WTC11 (cell line): Measurements from ENCODE around the gene MTFR2. TPM values are rescaled to one million over a fixed set of nuclear protein-coding genes. Genes with fewer than 3 reads are reported as not detected.

Experiments
- ATAC-seq: fragments of 200-7000 bp; cut with Tn5 transposase; 2 replicates; pipeline ENCODE4 v1.10.0; 2021; ENCODE audit warnings: mild to moderate bottlenecking, moderate library complexity
- CTCF ChIA-PET: fragments of 300-600 bp; sonication (Branson Sonifier 250); formaldehyde crosslinking; loops from one replicate; lab custom pipeline; 2021; ENCODE audit warnings: antibody characterized with exemption; lab: Charles Lee
- POLR2A ChIA-PET: fragments of 350-600 bp; sonication (Branson Sonifier 250); formaldehyde crosslinking; loops from one replicate; lab custom pipeline; 2021; ENCODE audit warnings: antibody characterized with exemption; lab: Charles Lee
- DNase-seq: peaks from one replicate; pipeline ENCODE4 v3.0.0; 2021; ENCODE audit warnings: low spot score
- H3K27ac Mint-ChIP-seq: 2 replicates; pipeline ENCODE4 v1.8.0; 2021; ENCODE audit warnings: mixed read lengths
- H3K27me3 Mint-ChIP-seq: 2 replicates; pipeline ENCODE4 v1.8.0; 2021; ENCODE audit warnings: low read depth, mild to moderate bottlenecking, moderate library complexity, mixed read lengths
- H3K36me3 Mint-ChIP-seq: 2 replicates; pipeline ENCODE4 v1.8.0; 2021; ENCODE audit warnings: mixed read lengths
- H3K4me1 Mint-ChIP-seq: 2 replicates; pipeline ENCODE4 v1.8.0; 2022; ENCODE audit warnings: mixed read lengths
- H3K4me3 Mint-ChIP-seq: 2 replicates; pipeline ENCODE4 v1.8.0; 2021; ENCODE audit warnings: mild to moderate bottlenecking, moderate library complexity, mixed read lengths
- H3K9me3 Mint-ChIP-seq: 2 replicates; pipeline ENCODE4 v1.8.0; 2021; ENCODE audit warnings: mixed read lengths
- CREM ChIP-seq: sonication (generic); formaldehyde crosslinking; IDR thresholded peaks from 2 replicates; pipeline ENCODE4 v1.8.1; 2022; ENCODE audit warnings: mild to moderate bottlenecking, missing genetic modification reagents, moderate library complexity
- FOXP1 ChIP-seq: sonication (generic); formaldehyde crosslinking; IDR thresholded peaks from 2 replicates; pipeline ENCODE4 v1.8.0; 2022; ENCODE audit warnings: missing genetic modification reagents, mild to moderate bottlenecking, moderate library complexity, borderline replicate concordance
- TEAD4 ChIP-seq: sonication (generic); formaldehyde crosslinking; IDR thresholded peaks from 2 replicates; pipeline ENCODE4 v1.8.0; 2022; ENCODE audit warnings: mild to moderate bottlenecking, missing genetic modification reagents
- ZNF121 ChIP-seq: sonication (generic); formaldehyde crosslinking; IDR thresholded peaks from 2 replicates; pipeline ENCODE4 v1.8.0; 2023; ENCODE audit warnings: missing genetic modification reagents
- ZNF423 ChIP-seq: fragments of 250-450 bp; sonication (Bioruptor Pico); IDR thresholded peaks from 2 replicates; pipeline ENCODE4 v2.1.2; 2022; ENCODE audit warnings: mild to moderate bottlenecking, moderate library complexity
- ZNF671 ChIP-seq: fragments of 250-450 bp; sonication (Bioruptor Pico); IDR thresholded peaks from 2 replicates; pipeline ENCODE4 v1.8.0; 2021; ENCODE audit warnings: mild to moderate bottlenecking
- total RNA-seq: library from RNA; stranded (reverse); gene quantifications from 3 replicates; pipeline ENCODE4 v1.2.3, GENCODE V29; 2021
- TF ChIP-seq, protein P1 (sequence below): sonication (generic); formaldehyde crosslinking; IDR thresholded peaks from 2 replicates; pipeline ENCODE4 v1.8.0; 2022; ENCODE audit warnings: mild to moderate bottlenecking, missing genetic modification reagents
- TF ChIP-seq, protein P2 (sequence below): sonication (generic); formaldehyde crosslinking; IDR thresholded peaks from 2 replicates; pipeline ENCODE4 v1.8.0; 2023; ENCODE audit warnings: missing genetic modification reagents, mild to moderate bottlenecking, borderline replicate concordance
- TF ChIP-seq, protein P3 (sequence below): sonication (generic); formaldehyde crosslinking; IDR thresholded peaks from 2 replicates; pipeline ENCODE4 v1.8.1; 2023; ENCODE audit warnings: mild to moderate bottlenecking, missing genetic modification reagents, moderate library complexity
- TF ChIP-seq, protein P4 (sequence below): sonication (generic); formaldehyde crosslinking; IDR thresholded peaks from 2 replicates; pipeline ENCODE4 v1.8.1; 2022; ENCODE audit warnings: missing genetic modification reagents, borderline replicate concordance
- TF ChIP-seq, protein P5 (sequence below): sonication (generic); formaldehyde crosslinking; IDR thresholded peaks from 2 replicates; pipeline ENCODE4 v1.8.1; 2023; ENCODE audit warnings: mild to moderate bottlenecking, missing genetic modification reagents
- TF ChIP-seq, protein P6 (sequence below): sonication (generic); formaldehyde crosslinking; IDR thresholded peaks from 2 replicates; pipeline ENCODE4 v1.8.1; 2023; ENCODE audit warnings: mild to moderate bottlenecking, missing genetic modification reagents
- TF ChIP-seq, protein P7 (sequence below): fragments of 200-600 bp; IDR thresholded peaks from 2 replicates; pipeline ENCODE4 v1.8.0; 2022; ENCODE audit warnings: antibody characterized with exemption

MTFR2 gene
- total RNA-seq, 1 experiment from 2014 or later: 8.5 TPM

DNA sequence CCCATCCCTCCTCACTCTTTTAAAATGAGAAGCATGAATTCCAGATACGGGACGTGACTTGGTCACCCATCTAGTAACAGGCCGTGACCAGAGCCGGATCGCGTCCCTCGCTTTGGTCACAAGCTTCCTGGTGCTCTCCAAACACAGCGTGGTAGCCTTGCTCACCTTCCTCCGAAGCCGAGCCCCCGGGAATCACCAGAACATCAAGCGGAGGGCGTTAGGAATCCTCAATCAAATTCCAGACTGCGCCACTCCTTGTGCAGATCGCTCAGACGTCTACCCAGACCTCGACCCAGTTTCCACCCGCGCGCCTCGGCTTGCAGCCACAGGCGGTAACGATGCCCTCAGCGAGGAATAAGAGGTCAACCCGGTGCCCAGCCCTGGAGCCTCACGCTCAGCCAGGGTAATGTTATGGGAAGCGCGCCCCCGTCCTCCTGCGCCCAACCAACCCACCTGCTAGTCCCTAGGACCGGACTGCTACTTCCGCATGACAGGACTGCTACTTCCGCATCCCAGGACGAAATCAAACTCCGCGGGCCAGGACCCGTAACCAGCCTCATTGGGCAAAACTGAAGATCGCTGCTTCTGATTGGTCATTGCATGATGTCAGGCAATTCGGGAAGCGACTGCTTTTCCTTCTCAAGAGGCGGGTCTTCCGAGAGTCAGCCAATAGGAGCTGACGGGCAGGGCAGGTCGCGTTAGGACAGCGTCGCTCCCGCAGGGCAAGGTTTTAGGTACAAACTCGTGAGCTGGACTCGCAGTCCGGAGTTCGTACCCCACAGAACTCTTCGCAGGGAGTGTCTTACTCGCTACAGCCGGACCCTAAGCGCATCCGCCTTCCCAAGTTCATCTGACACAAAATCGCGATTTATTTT lies at the start of gene MTFR2 (continued):
- TF ChIP-seq ZNF121 (CRISPR knock-in tag) (peak; percentile 100), ZNF671 (CRISPR knock-in tag) (peak; percentile 42; the same call in 1 of the 2 replicates), CREM (CRISPR knock-in tag) (peak; percentile 81), ZNF423 (CRISPR knock-in tag) (no peak)
- TF ChIP-seq, protein P1, sequence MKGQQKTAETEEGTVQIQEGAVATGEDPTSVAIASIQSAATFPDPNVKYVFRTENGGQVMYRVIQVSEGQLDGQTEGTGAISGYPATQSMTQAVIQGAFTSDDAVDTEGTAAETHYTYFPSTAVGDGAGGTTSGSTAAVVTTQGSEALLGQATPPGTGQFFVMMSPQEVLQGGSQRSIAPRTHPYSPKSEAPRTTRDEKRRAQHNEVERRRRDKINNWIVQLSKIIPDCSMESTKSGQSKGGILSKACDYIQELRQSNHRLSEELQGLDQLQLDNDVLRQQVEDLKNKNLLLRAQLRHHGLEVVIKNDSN (CRISPR knock-in tag): no peak
- TF ChIP-seq, protein P2, sequence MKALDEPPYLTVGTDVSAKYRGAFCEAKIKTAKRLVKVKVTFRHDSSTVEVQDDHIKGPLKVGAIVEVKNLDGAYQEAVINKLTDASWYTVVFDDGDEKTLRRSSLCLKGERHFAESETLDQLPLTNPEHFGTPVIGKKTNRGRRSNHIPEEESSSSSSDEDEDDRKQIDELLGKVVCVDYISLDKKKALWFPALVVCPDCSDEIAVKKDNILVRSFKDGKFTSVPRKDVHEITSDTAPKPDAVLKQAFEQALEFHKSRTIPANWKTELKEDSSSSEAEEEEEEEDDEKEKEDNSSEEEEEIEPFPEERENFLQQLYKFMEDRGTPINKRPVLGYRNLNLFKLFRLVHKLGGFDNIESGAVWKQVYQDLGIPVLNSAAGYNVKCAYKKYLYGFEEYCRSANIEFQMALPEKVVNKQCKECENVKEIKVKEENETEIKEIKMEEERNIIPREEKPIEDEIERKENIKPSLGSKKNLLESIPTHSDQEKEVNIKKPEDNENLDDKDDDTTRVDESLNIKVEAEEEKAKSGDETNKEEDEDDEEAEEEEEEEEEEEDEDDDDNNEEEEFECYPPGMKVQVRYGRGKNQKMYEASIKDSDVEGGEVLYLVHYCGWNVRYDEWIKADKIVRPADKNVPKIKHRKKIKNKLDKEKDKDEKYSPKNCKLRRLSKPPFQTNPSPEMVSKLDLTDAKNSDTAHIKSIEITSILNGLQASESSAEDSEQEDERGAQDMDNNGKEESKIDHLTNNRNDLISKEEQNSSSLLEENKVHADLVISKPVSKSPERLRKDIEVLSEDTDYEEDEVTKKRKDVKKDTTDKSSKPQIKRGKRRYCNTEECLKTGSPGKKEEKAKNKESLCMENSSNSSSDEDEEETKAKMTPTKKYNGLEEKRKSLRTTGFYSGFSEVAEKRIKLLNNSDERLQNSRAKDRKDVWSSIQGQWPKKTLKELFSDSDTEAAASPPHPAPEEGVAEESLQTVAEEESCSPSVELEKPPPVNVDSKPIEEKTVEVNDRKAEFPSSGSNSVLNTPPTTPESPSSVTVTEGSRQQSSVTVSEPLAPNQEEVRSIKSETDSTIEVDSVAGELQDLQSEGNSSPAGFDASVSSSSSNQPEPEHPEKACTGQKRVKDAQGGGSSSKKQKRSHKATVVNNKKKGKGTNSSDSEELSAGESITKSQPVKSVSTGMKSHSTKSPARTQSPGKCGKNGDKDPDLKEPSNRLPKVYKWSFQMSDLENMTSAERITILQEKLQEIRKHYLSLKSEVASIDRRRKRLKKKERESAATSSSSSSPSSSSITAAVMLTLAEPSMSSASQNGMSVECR (CRISPR knock-in tag): peak; percentile 76; the same call in 1 of the 2 replicates
- TF ChIP-seq, all 79 proteins: peak for 18

DNA sequence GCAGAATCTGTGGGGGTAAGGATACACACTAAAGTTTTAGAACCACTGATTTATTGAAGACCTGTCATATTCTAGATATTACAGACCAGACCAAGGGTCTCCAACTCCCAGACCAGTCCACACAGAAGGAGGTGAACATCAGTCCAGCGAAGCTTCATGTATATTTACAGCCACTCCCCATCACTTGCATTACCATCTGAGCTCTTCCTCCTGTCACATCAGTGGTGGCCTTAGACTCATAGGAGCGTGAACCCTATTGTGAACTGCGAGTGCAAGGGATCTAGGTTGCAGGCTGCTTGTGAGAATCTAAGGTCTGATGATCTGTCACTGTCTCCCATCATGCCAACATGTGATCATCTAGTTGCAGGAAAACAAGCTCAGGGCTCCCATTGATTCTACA lies 44.5 kb upstream of the MTFR2 start:
- H3K36me3 Mint-ChIP-seq: no peaks in the 10 kb centered on the region
- DNase-seq (no peak), ATAC-seq (no peak)
- peaks cover 11% of the 10 kb centered on the region for H3K4me1 Mint-ChIP-seq
- H3K27me3 Mint-ChIP-seq: no peaks in the 10 kb centered on the region; the same call in 1 of the 2 replicates
- ChIA-PET POLR2A (no interaction called here), CTCF (no interaction called here)
- no peak overlapping the region for H3K4me3 Mint-ChIP-seq
- TF ChIP-seq, protein P3, sequence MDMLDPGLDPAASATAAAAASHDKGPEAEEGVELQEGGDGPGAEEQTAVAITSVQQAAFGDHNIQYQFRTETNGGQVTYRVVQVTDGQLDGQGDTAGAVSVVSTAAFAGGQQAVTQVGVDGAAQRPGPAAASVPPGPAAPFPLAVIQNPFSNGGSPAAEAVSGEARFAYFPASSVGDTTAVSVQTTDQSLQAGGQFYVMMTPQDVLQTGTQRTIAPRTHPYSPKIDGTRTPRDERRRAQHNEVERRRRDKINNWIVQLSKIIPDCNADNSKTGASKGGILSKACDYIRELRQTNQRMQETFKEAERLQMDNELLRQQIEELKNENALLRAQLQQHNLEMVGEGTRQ (CRISPR knock-in tag): no peak
- TF ChIP-seq, protein P4, sequence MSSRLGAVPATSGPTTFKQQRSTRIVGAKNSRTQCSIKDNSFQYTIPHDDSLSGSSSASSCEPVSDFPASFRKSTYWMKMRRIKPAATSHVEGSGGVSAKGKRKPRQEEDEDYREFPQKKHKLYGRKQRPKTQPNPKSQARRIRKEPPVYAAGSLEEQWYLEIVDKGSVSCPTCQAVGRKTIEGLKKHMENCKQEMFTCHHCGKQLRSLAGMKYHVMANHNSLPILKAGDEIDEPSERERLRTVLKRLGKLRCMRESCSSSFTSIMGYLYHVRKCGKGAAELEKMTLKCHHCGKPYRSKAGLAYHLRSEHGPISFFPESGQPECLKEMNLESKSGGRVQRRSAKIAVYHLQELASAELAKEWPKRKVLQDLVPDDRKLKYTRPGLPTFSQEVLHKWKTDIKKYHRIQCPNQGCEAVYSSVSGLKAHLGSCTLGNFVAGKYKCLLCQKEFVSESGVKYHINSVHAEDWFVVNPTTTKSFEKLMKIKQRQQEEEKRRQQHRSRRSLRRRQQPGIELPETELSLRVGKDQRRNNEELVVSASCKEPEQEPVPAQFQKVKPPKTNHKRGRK (CRISPR knock-in tag): no peak
- TF ChIP-seq, protein P5, sequence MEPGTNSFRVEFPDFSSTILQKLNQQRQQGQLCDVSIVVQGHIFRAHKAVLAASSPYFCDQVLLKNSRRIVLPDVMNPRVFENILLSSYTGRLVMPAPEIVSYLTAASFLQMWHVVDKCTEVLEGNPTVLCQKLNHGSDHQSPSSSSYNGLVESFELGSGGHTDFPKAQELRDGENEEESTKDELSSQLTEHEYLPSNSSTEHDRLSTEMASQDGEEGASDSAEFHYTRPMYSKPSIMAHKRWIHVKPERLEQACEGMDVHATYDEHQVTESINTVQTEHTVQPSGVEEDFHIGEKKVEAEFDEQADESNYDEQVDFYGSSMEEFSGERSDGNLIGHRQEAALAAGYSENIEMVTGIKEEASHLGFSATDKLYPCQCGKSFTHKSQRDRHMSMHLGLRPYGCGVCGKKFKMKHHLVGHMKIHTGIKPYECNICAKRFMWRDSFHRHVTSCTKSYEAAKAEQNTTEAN (CRISPR knock-in tag): no peak
- H3K27ac Mint-ChIP-seq: no peak overlapping the region
- H3K9me3 Mint-ChIP-seq: no peaks in the 10 kb centered on the region

DNA sequence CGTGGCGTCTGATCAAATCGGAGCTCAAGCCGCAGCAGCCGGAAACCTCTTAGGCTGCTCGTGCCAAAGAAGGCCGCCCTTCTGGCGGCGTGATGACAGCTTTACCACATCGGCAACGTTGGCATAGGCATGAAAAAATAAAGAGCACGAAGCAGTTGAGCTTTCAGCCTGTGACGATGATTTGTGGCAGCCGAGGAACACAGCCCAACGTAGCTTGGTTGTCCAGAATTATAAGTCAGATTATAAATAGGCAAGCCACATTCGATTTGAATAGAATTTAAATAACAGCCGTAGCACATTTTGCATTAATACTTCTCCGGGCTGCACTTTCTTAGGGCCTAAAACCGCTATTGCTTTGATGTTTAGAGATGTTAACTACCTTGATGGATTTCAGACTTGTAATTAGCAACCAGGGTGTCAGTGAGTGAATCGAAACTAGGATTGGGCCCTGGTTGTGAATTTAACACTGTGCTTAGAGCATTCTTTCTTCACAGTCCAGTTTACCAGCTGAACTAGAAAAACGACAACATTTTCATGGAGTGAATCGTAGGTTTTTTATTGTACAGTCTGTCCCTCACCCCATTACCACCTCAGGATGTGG lies 40.4 kb upstream of the MTFR2 start:
- H3K27me3 Mint-ChIP-seq: no peaks in the 10 kb centered on the region
- no peaks in the 10 kb centered on the region for H3K9me3 Mint-ChIP-seq
- peaks cover 34% of the 10 kb centered on the region for H3K4me1 Mint-ChIP-seq
- peak overlapping the region; percentile 100 for H3K27ac Mint-ChIP-seq
- H3K4me3 Mint-ChIP-seq: peak overlapping the region; percentile 100
- ChIA-PET CTCF (interaction anchor here (0.9 to 1.6 kb wide), 9 partner anchors 11 to 1024 kb away, joined by 3 to 19 read pairs (median 4); partner anchors contain the start of genes MAP3K5 and MAP7), POLR2A (interaction anchor here (0.6 to 1.7 kb wide), 12 partner anchors 9 to 670 kb away, joined by 3 to 11 read pairs (median 4); partner anchors contain the start of genes MAP3K5, MAP7 and MTFR2)
- DNase-seq: no peak
- peaks cover 9% of the 10 kb centered on the region for H3K36me3 Mint-ChIP-seq
- ATAC-seq: peak; percentile 11
- TF ChIP-seq TEAD4 (CRISPR knock-in tag) (no peak), FOXP1 (CRISPR knock-in tag) (no peak)
- TF ChIP-seq, protein P6, sequence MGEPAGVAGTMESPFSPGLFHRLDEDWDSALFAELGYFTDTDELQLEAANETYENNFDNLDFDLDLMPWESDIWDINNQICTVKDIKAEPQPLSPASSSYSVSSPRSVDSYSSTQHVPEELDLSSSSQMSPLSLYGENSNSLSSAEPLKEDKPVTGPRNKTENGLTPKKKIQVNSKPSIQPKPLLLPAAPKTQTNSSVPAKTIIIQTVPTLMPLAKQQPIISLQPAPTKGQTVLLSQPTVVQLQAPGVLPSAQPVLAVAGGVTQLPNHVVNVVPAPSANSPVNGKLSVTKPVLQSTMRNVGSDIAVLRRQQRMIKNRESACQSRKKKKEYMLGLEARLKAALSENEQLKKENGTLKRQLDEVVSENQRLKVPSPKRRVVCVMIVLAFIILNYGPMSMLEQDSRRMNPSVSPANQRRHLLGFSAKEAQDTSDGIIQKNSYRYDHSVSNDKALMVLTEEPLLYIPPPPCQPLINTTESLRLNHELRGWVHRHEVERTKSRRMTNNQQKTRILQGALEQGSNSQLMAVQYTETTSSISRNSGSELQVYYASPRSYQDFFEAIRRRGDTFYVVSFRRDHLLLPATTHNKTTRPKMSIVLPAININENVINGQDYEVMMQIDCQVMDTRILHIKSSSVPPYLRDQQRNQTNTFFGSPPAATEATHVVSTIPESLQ: no peak
- TF ChIP-seq, protein P7, sequence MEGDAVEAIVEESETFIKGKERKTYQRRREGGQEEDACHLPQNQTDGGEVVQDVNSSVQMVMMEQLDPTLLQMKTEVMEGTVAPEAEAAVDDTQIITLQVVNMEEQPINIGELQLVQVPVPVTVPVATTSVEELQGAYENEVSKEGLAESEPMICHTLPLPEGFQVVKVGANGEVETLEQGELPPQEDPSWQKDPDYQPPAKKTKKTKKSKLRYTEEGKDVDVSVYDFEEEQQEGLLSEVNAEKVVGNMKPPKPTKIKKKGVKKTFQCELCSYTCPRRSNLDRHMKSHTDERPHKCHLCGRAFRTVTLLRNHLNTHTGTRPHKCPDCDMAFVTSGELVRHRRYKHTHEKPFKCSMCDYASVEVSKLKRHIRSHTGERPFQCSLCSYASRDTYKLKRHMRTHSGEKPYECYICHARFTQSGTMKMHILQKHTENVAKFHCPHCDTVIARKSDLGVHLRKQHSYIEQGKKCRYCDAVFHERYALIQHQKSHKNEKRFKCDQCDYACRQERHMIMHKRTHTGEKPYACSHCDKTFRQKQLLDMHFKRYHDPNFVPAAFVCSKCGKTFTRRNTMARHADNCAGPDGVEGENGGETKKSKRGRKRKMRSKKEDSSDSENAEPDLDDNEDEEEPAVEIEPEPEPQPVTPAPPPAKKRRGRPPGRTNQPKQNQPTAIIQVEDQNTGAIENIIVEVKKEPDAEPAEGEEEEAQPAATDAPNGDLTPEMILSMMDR: no peak
